HG03432 (cell line): ENCODE measurements around the gene THSD7A.

Source experiments
- ATAC-seq: cut with Tn5 transposase; IDR thresholded peaks from one replicate; pipeline ENCODE4 v1.9.1; 2021; ENCODE audit warnings: mild to moderate bottlenecking, moderate library complexity; ENCODE audit not compliant: unreplicated experiment

Gene THSD7A

GRCh38 chr7:11638011-11638774, 193.8 kb downstream of the THSD7A start:
- no peak for ATAC-seq

DNA sequence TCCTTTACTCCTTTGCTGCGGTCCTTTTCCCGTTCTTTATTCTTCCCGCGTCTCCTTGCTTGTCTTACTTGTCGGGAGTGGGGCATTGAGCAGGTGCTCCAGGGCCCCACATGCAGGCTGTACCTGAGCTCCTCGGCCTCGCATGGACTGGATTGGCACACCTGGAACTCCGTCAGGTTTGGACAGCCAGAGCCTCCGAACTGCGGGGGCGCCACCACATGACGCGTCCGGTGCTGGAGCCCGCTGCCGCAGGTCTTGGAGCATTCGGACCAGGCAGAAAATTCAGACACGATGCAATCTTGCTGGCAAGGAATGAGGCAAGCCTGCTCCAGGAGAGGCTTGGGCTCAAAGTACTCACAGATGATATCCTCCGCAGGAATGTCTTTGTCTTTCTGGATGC, 195.7 kb downstream of the THSD7A start:
- ATAC-seq: no peak

GRCh38 chr7:11633310-11633709, 198.7 kb downstream of the THSD7A start:
- ATAC-seq: no peak

- ATAC-seq: no peak
Measured at GRCh38 chr7:11630355-11630754, 201.6 kb downstream of the THSD7A start.

GRCh38 chr7:11625669-11626068, 206.3 kb downstream of the THSD7A start:
- ATAC-seq: no peak

DNA sequence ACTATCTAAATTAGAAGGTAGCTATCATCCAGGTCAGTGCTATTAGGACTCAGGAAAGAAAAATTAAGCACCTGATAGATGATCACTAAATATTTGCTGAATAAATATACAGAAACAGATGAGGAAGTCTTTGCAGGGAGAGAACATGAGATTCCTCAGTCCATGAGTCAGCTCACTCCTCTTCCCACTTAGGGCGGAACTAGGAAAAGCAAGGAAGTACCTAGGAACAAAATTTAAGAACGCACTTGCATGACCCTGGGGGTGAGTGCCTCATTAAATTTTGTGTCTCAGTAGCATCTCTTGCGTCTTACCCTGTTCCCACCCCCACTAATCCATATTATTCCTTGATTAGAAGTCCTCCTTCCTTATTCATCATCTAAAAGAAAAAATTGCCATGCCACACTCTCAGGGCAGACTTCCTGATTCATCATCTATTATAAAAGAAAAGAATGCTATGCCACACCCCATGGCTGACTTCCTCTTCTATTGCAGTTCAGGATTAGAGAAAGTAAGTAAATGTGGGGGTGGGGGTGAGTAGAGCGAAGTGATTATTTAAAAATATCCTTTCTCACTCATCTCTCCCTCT, 208.8 kb downstream of the THSD7A start:
- ATAC-seq: no peak

DNA sequence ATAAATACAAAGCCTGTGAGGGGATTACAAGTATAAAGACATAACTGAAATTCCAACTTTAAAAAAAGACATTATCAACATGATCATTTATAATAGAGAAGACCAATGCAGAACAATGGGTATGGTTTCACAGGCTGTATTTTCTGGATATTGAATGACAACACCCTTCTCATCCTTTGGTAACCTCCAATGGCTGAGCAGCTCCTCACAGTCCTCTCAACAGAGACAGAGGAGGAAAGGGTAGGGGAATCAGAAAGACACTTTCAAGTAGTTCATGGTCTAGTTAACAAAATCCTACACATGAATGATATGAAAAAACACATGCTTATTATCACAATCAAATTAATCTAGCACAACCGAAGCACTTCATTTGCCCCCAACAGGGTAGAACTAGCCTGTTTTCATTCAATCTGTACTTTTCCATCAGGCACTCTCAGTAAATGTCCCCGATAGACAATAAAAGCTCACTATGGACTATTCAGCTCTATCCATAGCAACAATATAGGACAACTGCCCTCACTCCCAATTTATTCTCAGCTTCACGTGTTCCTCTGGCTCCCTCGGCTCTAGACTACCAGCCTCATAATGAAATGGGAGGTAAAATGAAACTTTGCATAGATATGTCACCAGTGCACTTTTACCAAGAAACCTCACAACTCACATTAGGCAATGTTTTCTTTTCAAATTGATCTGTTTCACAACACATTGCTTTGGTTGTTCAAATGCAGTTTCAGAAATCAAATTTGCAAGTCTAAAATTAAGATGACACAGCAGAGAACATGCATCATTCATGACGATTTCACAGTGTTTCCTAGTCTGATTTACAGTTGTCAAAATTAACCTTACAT, 211.4 kb downstream of the THSD7A start:
- ATAC-seq: no peak

DNA sequence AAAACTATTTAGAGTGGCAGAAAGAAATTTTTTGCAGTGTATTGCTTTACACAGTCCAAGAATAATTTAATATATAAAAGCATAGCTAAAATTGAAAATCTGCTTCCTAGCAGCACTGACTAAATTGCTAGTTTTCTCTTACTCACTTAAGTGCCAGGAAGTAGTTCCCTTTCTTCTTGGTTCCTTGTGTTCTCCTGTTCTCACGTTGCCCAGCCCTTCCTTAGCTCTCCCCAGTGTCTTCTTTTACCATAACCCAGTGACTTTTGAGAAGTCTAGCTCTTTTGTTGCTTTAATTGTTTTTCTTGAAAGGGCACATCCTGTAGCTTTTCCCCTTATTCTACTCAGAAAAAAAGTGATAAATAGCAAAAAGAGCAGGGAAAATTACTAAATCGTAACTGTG, 215.5 kb downstream of the THSD7A start:
- ATAC-seq: no peak

DNA sequence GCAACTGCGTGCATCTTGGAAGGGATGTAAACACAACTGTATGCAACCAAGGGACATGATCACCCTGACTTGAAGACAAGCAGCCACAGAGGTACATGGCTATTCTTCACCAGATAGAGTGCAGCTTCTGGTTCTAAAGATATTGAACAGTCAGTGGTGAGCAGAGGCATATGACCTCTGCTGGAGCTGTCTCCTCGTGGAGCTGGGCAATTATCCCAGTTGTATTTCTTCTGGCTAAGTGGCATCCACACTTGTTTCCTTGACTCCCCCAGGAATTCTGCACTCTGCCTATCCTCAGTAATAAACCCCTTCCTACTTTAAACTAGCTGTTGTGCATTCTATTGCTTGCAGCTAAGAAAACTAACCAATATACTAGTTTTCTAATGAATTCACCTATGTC, 216.8 kb downstream of the THSD7A start:
- no peak for ATAC-seq

DNA sequence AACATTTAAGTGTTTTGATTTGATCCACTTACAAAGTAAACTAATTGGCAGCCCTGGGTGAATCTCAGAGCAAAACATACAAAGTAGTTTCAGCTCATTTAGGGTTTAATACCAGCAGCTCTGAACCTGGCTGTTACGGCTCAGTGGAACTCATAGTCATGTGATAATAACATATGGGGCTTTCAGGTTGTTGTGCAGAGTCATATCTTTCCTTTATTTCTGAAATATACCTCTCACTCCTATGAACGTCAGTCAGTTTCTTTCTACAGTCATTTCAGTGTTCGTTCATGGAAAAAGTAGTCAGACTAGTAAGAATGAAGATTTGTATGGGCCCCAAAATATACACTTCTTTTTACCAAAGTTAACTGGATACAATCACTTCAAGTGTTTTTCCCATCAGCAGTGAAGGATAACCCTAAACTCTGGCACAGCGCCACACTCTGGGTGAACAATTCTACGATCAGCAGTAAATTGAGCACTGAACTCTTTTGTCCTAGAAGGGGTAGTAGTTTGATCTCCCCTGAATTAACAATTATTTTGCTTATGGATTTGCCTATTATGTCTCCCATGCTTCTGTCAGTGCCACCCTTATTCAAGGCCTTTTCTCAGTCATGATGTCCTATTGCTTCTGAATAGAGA, 218.6 kb downstream of the THSD7A start:
- ATAC-seq: peak; percentile 97

GRCh38 chr7:11612737-11613136, 219.3 kb downstream of the THSD7A start:
- peak; percentile 60 for ATAC-seq

GRCh38 chr7:11609096-11609670, 222.8 kb downstream of the THSD7A start:
- ATAC-seq: no peak

GRCh38 chr7:11607686-11608085, 224.3 kb downstream of the THSD7A start:
- no peak for ATAC-seq

GRCh38 chr7:11605749-11606148, 226.2 kb downstream of the THSD7A start:
- ATAC-seq: no peak

DNA sequence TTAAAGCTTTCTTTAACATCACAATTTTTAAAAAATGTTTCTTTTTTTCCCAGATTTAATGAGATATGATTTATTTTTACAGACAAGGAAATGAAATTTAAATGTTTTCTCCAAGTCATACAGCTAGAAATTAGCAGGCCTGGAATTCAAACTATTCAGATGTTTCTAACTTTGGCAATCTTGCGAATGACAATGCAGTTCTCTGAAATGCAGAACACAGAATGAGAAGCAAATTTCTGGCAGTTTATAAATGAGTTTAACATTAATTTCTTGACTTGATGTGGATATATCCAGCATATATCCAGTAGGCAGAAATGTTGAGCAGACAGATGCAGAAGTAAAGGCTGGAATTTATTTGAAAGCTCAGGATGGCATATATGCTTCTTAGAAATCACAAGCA, 227.5 kb downstream of the THSD7A start:
- ATAC-seq: no peak

DNA sequence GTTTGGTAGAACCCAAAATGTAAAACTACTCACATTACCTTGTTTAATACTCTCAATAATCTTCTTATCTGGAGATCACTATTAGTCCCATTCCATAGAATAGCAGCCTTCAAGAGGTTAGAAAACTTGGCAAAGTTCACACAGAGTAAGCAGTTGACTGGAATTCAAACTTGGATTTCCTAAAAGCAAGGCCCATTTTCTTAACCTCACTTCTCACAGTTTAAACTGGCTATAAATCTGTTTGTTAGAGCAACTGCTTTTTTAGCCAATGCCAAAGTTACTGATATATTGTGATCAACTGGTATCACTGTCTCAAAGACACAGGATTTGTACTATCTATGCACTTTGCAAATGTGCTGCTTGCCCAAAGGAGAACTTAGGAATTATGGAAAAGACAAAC, 230.2 kb downstream of the THSD7A start:
- no peak for ATAC-seq

DNA sequence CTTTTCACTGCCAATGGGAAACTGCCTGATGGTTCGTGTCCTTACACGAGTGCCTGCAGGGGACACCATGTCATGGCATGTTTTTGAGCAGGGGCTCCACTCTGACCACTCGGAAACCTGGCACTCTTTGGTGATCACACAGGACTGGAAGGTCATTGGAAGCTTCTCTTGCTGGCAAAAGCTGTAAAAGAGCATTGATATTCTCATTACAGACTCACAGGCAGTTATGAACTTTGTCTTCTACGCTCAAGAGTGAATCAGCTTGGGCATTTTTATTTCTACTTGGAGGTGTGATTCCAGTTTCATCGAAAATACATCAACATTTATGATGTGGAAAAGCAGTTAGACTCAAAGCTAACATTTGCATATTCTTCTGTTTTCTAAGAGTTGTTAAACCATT, 238.7 kb downstream of the THSD7A start:
- no peak for ATAC-seq

GRCh38 chr7:11592699-11593098, 239.3 kb downstream of the THSD7A start:
- ATAC-seq: no peak

GRCh38 chr7:11591943-11592342, 240.1 kb downstream of the THSD7A start:
- no peak for ATAC-seq

- no peak for ATAC-seq
Measured at GRCh38 chr7:11591055-11591633, 240.9 kb downstream of the THSD7A start.

- ATAC-seq: no peak
Measured at GRCh38 chr7:11589251-11589650, 242.7 kb downstream of the THSD7A start.
